ENCODE results near the gene EPHA8. TPM values are rescaled to one million over a fixed set of nuclear protein-coding genes. Genes with fewer than 3 reads are reported as not detected.
A peak's percentile ranks its signal among the peaks of the same experiment; 100 is the strongest.

Gene EPHA8
- total and polyA plus RNA-seq, 2 of the 4 experiments (the other 2 are of a cell fraction) = not detected

- Histone ChIP-seq H2BK5ac (ENCODE audit: low read depth, low read length, poor library complexity, severe bottlenecking) (no peak overlapping the region), H3K79me1 (ENCODE audit: low read depth in 1 of 2, low read length in 2 of 2) (no peaks in the 10 kb centered on the region), H3K4me2 (ENCODE audit: low read depth, low read length) (no peak overlapping the region), H2BK120ac (ENCODE audit: low read depth, low read length) (no peak overlapping the region), H3K9me3 (ENCODE audit: control insufficient read depth, insufficient read depth, low read length) (no peaks in the 10 kb centered on the region), H3K36me3 (ENCODE audit: control insufficient read depth, insufficient read depth, low read length) (peaks cover 54% of the 10 kb centered on the region), H3K4me3 (ENCODE audit: insufficient read depth, low read depth, low read length) (no peak overlapping the region), H3K23ac (ENCODE audit: low read depth, low read length) (no peak overlapping the region), H4K8ac (ENCODE audit: low read depth in 2 of 2, low read length in 2 of 2) (no peak overlapping the region), H3K4ac (ENCODE audit: low read depth, low read length) (no peak overlapping the region), H3K27ac (ENCODE audit: insufficient read depth, low read length) (no peak overlapping the region), H2BK20ac (ENCODE audit: low read depth, low read length) (no peak overlapping the region), H4K91ac (ENCODE audit: insufficient read depth, low read depth, low read length) (no peak overlapping the region), H3K18ac (ENCODE audit: low read depth, low read length) (no peak overlapping the region), H3K9ac (ENCODE audit: low read depth, low read length) (no peak overlapping the region), H4K5ac (ENCODE audit: low read depth, low read length) (no peak overlapping the region), H3K14ac (replicated peaks; ENCODE audit: low read depth, low read length) (no peak overlapping the region), H2AK5ac (ENCODE audit: low read depth, low read length) (no peak overlapping the region), H3K9me1 (ENCODE audit: insufficient read depth, low read length) (0 out of 2 replicates have a peak, but pooled peaks cover 2% of the 10 kb centered on the region), H4K20me1 (ENCODE audit: insufficient read depth, low read length) (no peaks in the 10 kb centered on the region), H2AFZ (replicated peaks; ENCODE audit: low read length, poor library complexity) (no peak overlapping the region), H3K4me1 (ENCODE audit: control insufficient read depth, insufficient read depth, low read length) (no peaks in the 10 kb centered on the region), H3K56ac (ENCODE audit: extremely low read depth, insufficient read depth, low read length) (no peak overlapping the region), H2AK9ac (replicated peaks; ENCODE audit: low read depth, low read length, poor library complexity) (no peak overlapping the region), H3K27me3 (ENCODE audit: control insufficient read depth, insufficient read depth, low read length) (no peaks in the 10 kb centered on the region), H2BK15ac (ENCODE audit: low read depth, low read length) (no peak overlapping the region)
- WGBS, 2 experiments (ENCODE audit: extremely low coverage in 2 of 2, insufficient read length in 1 of 2) = 67% methylated on average over 1 of the region's 3 CpGs; no CpG with 5 or more reads in 1 of the 2 experiments
- ATAC-seq (ENCODE audit: low read depth) (no peak; the same call in 1 of the 2 replicates), DNase-seq (peak; percentile 34)
- no TSS peak for BruUV-seq (replicated peaks)
- no peak for TF ChIP-seq FOS (IDR thresholded peaks at IDR 0.05; ENCODE audit: low read depth, low read length)
- no peak for TF ChIP-seq MAZ (IDR thresholded peaks at IDR 0.05; ENCODE audit: borderline replicate concordance, low read depth, low read length)
- no peak for TF ChIP-seq CHD1 (IDR thresholded peaks at IDR 0.05; ENCODE audit: low read depth, low read length)
- TF ChIP-seq CEBPB (IDR thresholded peaks at IDR 0.05; ENCODE audit: low read depth, low read length) = no peak
- no peak for TF ChIP-seq NFE2L2 (IDR thresholded peaks at IDR 0.05; ENCODE audit: low read depth, low read length)
- no peak for TF ChIP-seq MXI1 (IDR thresholded peaks at IDR 0.05; ENCODE audit: borderline replicate concordance, low read depth, low read length)
- TF ChIP-seq USF2 (IDR thresholded peaks at IDR 0.05; ENCODE audit: low read depth, low read length) = no peak
- TF ChIP-seq POLR2A (IDR thresholded peaks at IDR 0.05; ENCODE audit: low read depth, low read length) = no peak
- TF ChIP-seq ELK1 (IDR thresholded peaks at IDR 0.05; ENCODE audit: borderline replicate concordance, low read depth, low read length) = no peak
- no peak for TF ChIP-seq RAD21 (IDR thresholded peaks at IDR 0.05; ENCODE audit: low read length)
- no peak for TF ChIP-seq SMC3 (IDR thresholded peaks at IDR 0.05; ENCODE audit: low read depth, low read length)
- ChIA-PET POLR2A (ENCODE audit: unreplicated experiment) (no interaction called here), CTCF (no interaction called here)
- intact Hi-C loops (cut with micrococcal nuclease) = no loop called here
- in situ Hi-C loops (cut with MboI; ENCODE audit: low sequenced_read_pairs) = no loop called here
- dilution Hi-C loops (cut with HindIII; ENCODE audit: low sequenced_read_pairs, unreplicated experiment) = no loop called here
These were observed 44.9 kb upstream of the EPHA8 start for GRCh38 chr1:22518379-22518778.
